ENCODE data around the gene NTS.

GRCh38 chr12:85831327-85831990, 42.6 kb upstream of the NTS start:
- no peak for TF ChIP-seq CTBP1 (IDR thresholded peaks at IDR 0.05; ENCODE audit: borderline replicate concordance)
- no peak for TF ChIP-seq SP1 (IDR thresholded peaks at IDR 0.05)
- no peak for TF ChIP-seq HDGF (IDR thresholded peaks at IDR 0.05; ENCODE audit: borderline replicate concordance)
- no peak for TF ChIP-seq PKNOX1 (IDR thresholded peaks at IDR 0.05)
- no peak for TF ChIP-seq BHLHE40 (IDR thresholded peaks at IDR 0.05; ENCODE audit: borderline replicate concordance)
- no peak for TF ChIP-seq FOXM1 (IDR thresholded peaks at IDR 0.05; ENCODE audit: borderline replicate concordance)
- TF ChIP-seq FOXA1 (IDR thresholded peaks at IDR 0.05) = no peak
- TF ChIP-seq L3MBTL2 (conservative IDR thresholded peaks at IDR 0.05) = no peak
- TF ChIP-seq SUZ12 (IDR thresholded peaks at IDR 0.05) = no peak
